Measurements from ENCODE around the gene GLYATL2. TPM values are rescaled to one million over a fixed set of nuclear protein-coding genes. Genes with fewer than 3 reads are reported as not detected.

The GLYATL2 gene
- total RNA-seq, 2 experiments from 2014 or later = not detected

- CTCF ChIA-PET = no interaction called here
- H3K4me1 Mint-ChIP-seq = no peaks in the 10 kb centered on the region
- H3K4me3 Mint-ChIP-seq = no peak overlapping the region
- no peak for DNase-seq
- H3K27ac Mint-ChIP-seq = no peak overlapping the region
- H3K9me3 Mint-ChIP-seq = no peaks in the 10 kb centered on the region
- peaks cover 6% of the 10 kb centered on the region for H3K27me3 Mint-ChIP-seq
- POLR2A ChIA-PET = no interaction called here
- no peaks in the 10 kb centered on the region for H3K36me3 Mint-ChIP-seq (ENCODE audit: low read depth)
Observed at GRCh38 chr11:58784995-58785394, 59.5 kb downstream of the GLYATL2 start.

Other genes starting within 250 kb of the GLYATL2 start
- 1 to 10 TPM; 2.3 to 2.4 TPM for gene CNTF, start 222.0 kb downstream of the GLYATL2 start, total RNA-seq
- not detected for gene GLYAT, start 112.8 kb downstream of the GLYATL2 start, total RNA-seq
- gene GLYATL1, start 94.8 kb upstream of the GLYATL2 start, total RNA-seq = not detected
- gene GLYATL1B, start 241.6 kb upstream of the GLYATL2 start, total RNA-seq = not detected